GM12878 (cell line): ENCODE data around the gene RPS27L. TPM values are rescaled to one million over a fixed set of nuclear protein-coding genes. Genes with fewer than 3 reads are reported as not detected.
A peak's percentile ranks its signal among the peaks of the same experiment; 100 is the strongest.

ENCODE experiments used
- ATF7 ChIP-seq: fragments of 450-650 bp; IDR thresholded peaks from 2 replicates; pipeline ENCODE4 v1.6.1; 2016; ENCODE audit warnings: low read depth, mild to moderate bottlenecking
- BCL11A ChIP-seq: IDR thresholded peaks from 2 replicates; pipeline ENCODE4 v1.6.1; 2011; ENCODE audit warnings: low read depth, low read length
- CHD1 ChIP-seq: IDR thresholded peaks from 2 replicates; pipeline ENCODE4 v1.6.1; 2012; ENCODE audit warnings: low read depth, low read length, improper control_type of control experiment
- E4F1 ChIP-seq: fragments of 450-650 bp; IDR thresholded peaks from 2 replicates; pipeline ENCODE4 v1.6.1; 2018; ENCODE audit warnings: borderline replicate concordance, mild to moderate bottlenecking; ENCODE audit not compliant: partially characterized antibody
- ELK1 ChIP-seq: IDR thresholded peaks from 2 replicates; pipeline ENCODE4 v1.6.1; 2012; ENCODE audit warnings: low read depth, low read length, improper control_type of control experiment
- JUND ChIP-seq: IDR thresholded peaks from 2 replicates; pipeline ENCODE4 v1.6.1; 2012; ENCODE audit warnings: low read depth, mild to moderate bottlenecking, low read length, improper control_type of control experiment, moderate library complexity
- MAX ChIP-seq: IDR thresholded peaks from 2 replicates; pipeline ENCODE4 v1.6.1; 2012; ENCODE audit warnings: low read depth, low read length, improper control_type of control experiment
- PAX5 ChIP-seq: IDR thresholded peaks from 2 replicates; pipeline ENCODE4 v1.6.1; 2011; ENCODE audit warnings: low read depth, low read length, borderline replicate concordance
- SMARCA5 ChIP-seq: fragments of 450-650 bp; IDR thresholded peaks from 2 replicates; pipeline ENCODE4 v1.6.1; 2017; ENCODE audit warnings: mild to moderate bottlenecking
- SPI1 ChIP-seq: IDR thresholded peaks from 2 replicates; pipeline ENCODE4 v1.6.1; 2011; ENCODE audit warnings: low read depth, mild to moderate bottlenecking, low read length, moderate library complexity, borderline replicate concordance; ENCODE audit not compliant: insufficient read depth
- TCF12 ChIP-seq: IDR thresholded peaks from 2 replicates; pipeline ENCODE4 v1.6.1; 2011; ENCODE audit warnings: low read depth, mild to moderate bottlenecking, low read length
- TCF3 ChIP-seq: IDR thresholded peaks from 2 replicates; pipeline ENCODE4 v1.6.1; 2012; ENCODE audit warnings: low read depth, mild to moderate bottlenecking, low read length, borderline replicate concordance; ENCODE audit not compliant: insufficient read depth
- TCF7 ChIP-seq: IDR thresholded peaks from 2 replicates; pipeline ENCODE4 v1.6.1; 2014; ENCODE audit warnings: antibody characterized with exemption, borderline replicate concordance
- ZBTB40 ChIP-seq: fragments of 450-650 bp; IDR thresholded peaks from 2 replicates; pipeline ENCODE4 v1.6.1; 2016; ENCODE audit warnings: mild to moderate bottlenecking, moderate library complexity, borderline replicate concordance
- ZNF592 ChIP-seq: fragments of 450-650 bp; IDR thresholded peaks from 2 replicates; pipeline ENCODE4 v1.6.1; 2017; ENCODE audit warnings: mild to moderate bottlenecking, moderate library complexity
- polyA plus RNA-seq, 11 experiments: library from polyadenylated mRNA; depleted of rRNA in 4 of 11; unstranded in 6 of 11; stranded (reverse) in 5 of 11; fragments of >200 nt; fragmentation: Nextera tagmentation in 4 of 11; fragmentation: Illumina TruSeq in 1 of 11; extraction: Ambion mirVana in 4 of 11; extraction: Trizol in 1 of 11; gene quantifications; 1 replicate in 1 of 11; 2 replicates in 10 of 11; pipeline versions ENCODE4 v1.2.1 to v1.2.3, GENCODE V29; 2011 to 2016; ENCODE audit warnings: inconsistent platforms in 2 of 11, missing spikeins in 2 of 11, low read depth in 1 of 11
- total RNA-seq, 4 experiments: library from RNA; depleted of rRNA in 3 of 4; stranded (reverse); fragments of >200 nt in 3 of 4; fragmentation: Illumina TruSeq in 1 of 4; extraction: Trizol in 1 of 4; gene quantifications; 2 replicates each; pipeline versions ENCODE4 v1.2.1 to v1.2.3, GENCODE V29; 2013 to 2021

Gene RPS27L
- total and polyA plus RNA-seq, 10 of the 15 experiments (the other 5 are each of a cell fraction or from before 2014, with no cell fraction given): 133 to 970 (median 220) TPM

GRCh38 chr15:63191895-63192618, 34.8 kb upstream of the RPS27L start (continued):
- TF ChIP-seq ZBTB40 (no peak; the same call in 1 of the 2 replicates), ATF7 (peak; percentile 90), MAX (no peak), ELK1 (peak; percentile 42; the same call in 1 of the 2 replicates), TCF12 (0 out of 2 replicates have a peak, but pooled peaks have one; percentile 33), TCF7 (no peak), BCL11A (peak; percentile 23; the same call in 1 of the 2 replicates), E4F1 (no peak), CHD1 (no peak), SPI1 (peak; percentile 76), ZNF592 (no peak), PAX5 (peak; percentile 61), JUND (no peak), TCF3 (no peak), SMARCA5 (no peak; the same call in 1 of the 2 replicates)
